Lower lobe of right lung (tissue), 2 donors: ENCODE results near the gene ELAVL1. TPM values are rescaled to one million over a fixed set of nuclear protein-coding genes. Genes with fewer than 3 reads are reported as not detected.
A peak's percentile ranks its signal among the peaks of the same experiment; 100 is the strongest.

ENCODE experiments used
- ATAC-seq, 2 donors: fragments of 200-7000 bp; cut with Tn5 transposase; one replicate each; pipeline ENCODE4 v1.9.1; 2020 to 2022; ENCODE audit warnings: mild to moderate bottlenecking in 2 of 2, moderate library complexity in 2 of 2
- DNase-seq: peaks from one replicate; pipeline ENCODE4 v3.0.0-alpha.2; 2020
- H3K27ac ChIP-seq: fragments of 200-600 bp; one replicate; pipeline ENCODE4 v1.8.0; 2022
- H3K27me3 ChIP-seq: fragments of 200-600 bp; one replicate; pipeline ENCODE4 v1.8.0; 2022; ENCODE audit warnings: low read depth
- H3K36me3 ChIP-seq: fragments of 200-600 bp; one replicate; pipeline ENCODE4 v1.8.0; 2022; ENCODE audit warnings: mild to moderate bottlenecking
- H3K4me1 ChIP-seq: fragments of 200-600 bp; one replicate; pipeline ENCODE4 v1.8.0; 2022
- H3K4me3 ChIP-seq: fragments of 200-600 bp; one replicate; pipeline ENCODE4 v1.8.0; 2022; ENCODE audit warnings: mild to moderate bottlenecking
- H3K9me3 ChIP-seq: fragments of 200-600 bp; one replicate; pipeline ENCODE4 v1.8.0; 2022
- intact Hi-C: fragments of 100-400 bp; cut with DNase I; formaldehyde crosslinking; loops from one replicate; pipeline ENCODE4 v1.11.0; 2022
- total RNA-seq: library from RNA; stranded (reverse); fragmentation: NEBNext Ultra II Directional; extraction: Animal tissue kit (Norgen Biotek cat#: 25700); gene quantifications from one replicate; pipeline ENCODE4 v1.2.1, GENCODE V29; 2021
- TF ChIP-seq, protein P1 (sequence below): fragments of 200-600 bp; IDR thresholded peaks from one replicate; pipeline ENCODE4 v1.8.0; 2022; ENCODE audit warnings: antibody characterized with exemption, mild to moderate bottlenecking
- donor health status: DM: no; HTN: yes; CAD: no; lungs with severe emphysema.

ELAVL1 gene
- total RNA-seq, 1 donor from 2014 or later: 66.3 TPM

DNA sequence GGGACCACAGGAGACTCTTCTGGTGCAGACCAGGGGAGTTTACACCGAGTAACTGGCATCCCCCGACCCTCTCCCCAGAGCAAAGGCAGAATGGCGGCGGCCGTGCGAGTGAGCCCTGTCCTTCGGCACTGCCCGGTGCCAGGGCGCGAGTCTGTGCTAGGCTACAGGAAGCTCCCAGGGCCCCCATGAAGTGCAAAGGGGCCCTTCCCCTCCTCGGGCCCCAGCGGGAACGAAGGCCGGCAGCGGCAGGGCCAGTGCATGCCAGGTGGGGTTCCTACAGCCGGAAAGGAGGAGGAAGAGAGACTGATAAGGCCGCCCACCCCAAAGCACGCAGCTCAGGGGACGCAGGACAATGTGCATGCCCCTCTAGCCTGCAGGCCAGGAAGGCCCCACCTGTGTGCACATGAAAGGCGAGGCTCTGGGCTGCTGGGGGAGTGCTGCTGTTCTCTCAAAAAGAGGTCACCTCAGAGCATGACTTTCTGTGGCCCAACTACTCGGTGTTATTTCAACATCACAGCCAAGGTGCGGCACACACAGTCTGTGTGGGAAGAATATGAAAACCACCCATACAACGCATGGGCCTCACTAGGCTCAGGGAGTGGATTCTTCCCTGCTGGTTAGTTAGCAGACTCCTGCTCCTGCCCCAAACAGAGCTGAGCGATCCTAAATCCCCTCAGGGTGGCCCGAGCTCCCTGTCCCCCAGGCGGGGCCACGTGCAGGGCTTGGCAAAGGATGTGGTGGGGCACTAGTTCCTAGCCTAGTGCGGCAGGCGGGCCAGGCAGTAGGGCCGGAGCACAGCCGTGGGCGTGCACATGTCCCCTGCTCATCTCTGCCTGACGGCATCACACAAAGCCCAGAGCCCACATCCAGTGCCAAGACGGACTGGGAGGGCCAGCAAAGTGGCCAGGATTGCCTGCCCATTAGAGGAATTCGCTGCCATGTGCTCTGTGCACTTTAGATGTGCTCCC is 33.6 kb downstream of the ELAVL1 start:
- no peak overlapping the region for H3K4me3 ChIP-seq
- DNase-seq (peak; percentile 32), ATAC-seq (no peak)
- intact Hi-C loops: no loop called here
- TF ChIP-seq, protein P1, sequence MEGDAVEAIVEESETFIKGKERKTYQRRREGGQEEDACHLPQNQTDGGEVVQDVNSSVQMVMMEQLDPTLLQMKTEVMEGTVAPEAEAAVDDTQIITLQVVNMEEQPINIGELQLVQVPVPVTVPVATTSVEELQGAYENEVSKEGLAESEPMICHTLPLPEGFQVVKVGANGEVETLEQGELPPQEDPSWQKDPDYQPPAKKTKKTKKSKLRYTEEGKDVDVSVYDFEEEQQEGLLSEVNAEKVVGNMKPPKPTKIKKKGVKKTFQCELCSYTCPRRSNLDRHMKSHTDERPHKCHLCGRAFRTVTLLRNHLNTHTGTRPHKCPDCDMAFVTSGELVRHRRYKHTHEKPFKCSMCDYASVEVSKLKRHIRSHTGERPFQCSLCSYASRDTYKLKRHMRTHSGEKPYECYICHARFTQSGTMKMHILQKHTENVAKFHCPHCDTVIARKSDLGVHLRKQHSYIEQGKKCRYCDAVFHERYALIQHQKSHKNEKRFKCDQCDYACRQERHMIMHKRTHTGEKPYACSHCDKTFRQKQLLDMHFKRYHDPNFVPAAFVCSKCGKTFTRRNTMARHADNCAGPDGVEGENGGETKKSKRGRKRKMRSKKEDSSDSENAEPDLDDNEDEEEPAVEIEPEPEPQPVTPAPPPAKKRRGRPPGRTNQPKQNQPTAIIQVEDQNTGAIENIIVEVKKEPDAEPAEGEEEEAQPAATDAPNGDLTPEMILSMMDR: no peak
- no peaks in the 10 kb centered on the region for H3K4me1 ChIP-seq
- H3K9me3 ChIP-seq: no peaks in the 10 kb centered on the region
- no peak overlapping the region for H3K27ac ChIP-seq
- H3K36me3 ChIP-seq: peaks cover 80% of the 10 kb centered on the region
- no peaks in the 10 kb centered on the region for H3K27me3 ChIP-seq

GRCh38 chr19:7970716-7971448 is 34.6 kb downstream of the ELAVL1 start:
- Histone ChIP-seq H3K4me1 (no peaks in the 10 kb centered on the region), H3K27ac (no peak overlapping the region), H3K36me3 (peaks cover 84% of the 10 kb centered on the region), H3K4me3 (no peak overlapping the region), H3K9me3 (no peaks in the 10 kb centered on the region), H3K27me3 (no peaks in the 10 kb centered on the region)
- DNase-seq (peak; percentile 35), ATAC-seq (peak; percentile 53 to 58)
- intact Hi-C loops: no loop called here
- TF ChIP-seq, protein P1: peak; percentile 64

GRCh38 chr19:7969555-7969939 is 35.9 kb downstream of the ELAVL1 start:
- intact Hi-C loops: no loop called here

GRCh38 chr19:7968796-7969554 is 36.5 kb downstream of the ELAVL1 start:
- no peak for DNase-seq
- Histone ChIP-seq H3K9me3 (no peaks in the 10 kb centered on the region), H3K4me3 (no peak overlapping the region), H3K4me1 (no peaks in the 10 kb centered on the region), H3K27ac (no peak overlapping the region), H3K27me3 (no peaks in the 10 kb centered on the region), H3K36me3 (peaks cover 91% of the 10 kb centered on the region)
- TF ChIP-seq, protein P1: no peak
- no peak for ATAC-seq
- intact Hi-C loops: no loop called here

More at GRCh38 chr19:7969555-7969939, 35.9 kb downstream of the ELAVL1 start:
- TF ChIP-seq, protein P1: no peak
- H3K4me1 ChIP-seq: no peaks in the 10 kb centered on the region
- H3K27me3 ChIP-seq: no peaks in the 10 kb centered on the region
- H3K9me3 ChIP-seq: no peaks in the 10 kb centered on the region
- no peak for ATAC-seq
- H3K4me3 ChIP-seq: no peak overlapping the region
- DNase-seq: no peak
- H3K36me3 ChIP-seq: peaks cover 91% of the 10 kb centered on the region
- no peak overlapping the region for H3K27ac ChIP-seq
